GM19099 (cell line): ENCODE measurements around the gene GALNT7.

Experiments used
- POLR2A ChIP-seq: IDR thresholded peaks from 3 replicates; pipeline ENCODE4 v1.6.1; 2011; ENCODE audit warnings: low read depth; ENCODE audit not compliant: insufficient read length; ENCODE audit errors: extremely low read depth

The GALNT7 gene

GRCh38 chr4:173261052-173261451 lies 92.4 kb downstream of the GALNT7 start:
- no peak for TF ChIP-seq POLR2A

GRCh38 chr4:173262375-173262774 lies 93.8 kb downstream of the GALNT7 start:
- no peak for TF ChIP-seq POLR2A

GRCh38 chr4:173264245-173264644 lies 95.6 kb downstream of the GALNT7 start:
- TF ChIP-seq POLR2A, result no peak

DNA sequence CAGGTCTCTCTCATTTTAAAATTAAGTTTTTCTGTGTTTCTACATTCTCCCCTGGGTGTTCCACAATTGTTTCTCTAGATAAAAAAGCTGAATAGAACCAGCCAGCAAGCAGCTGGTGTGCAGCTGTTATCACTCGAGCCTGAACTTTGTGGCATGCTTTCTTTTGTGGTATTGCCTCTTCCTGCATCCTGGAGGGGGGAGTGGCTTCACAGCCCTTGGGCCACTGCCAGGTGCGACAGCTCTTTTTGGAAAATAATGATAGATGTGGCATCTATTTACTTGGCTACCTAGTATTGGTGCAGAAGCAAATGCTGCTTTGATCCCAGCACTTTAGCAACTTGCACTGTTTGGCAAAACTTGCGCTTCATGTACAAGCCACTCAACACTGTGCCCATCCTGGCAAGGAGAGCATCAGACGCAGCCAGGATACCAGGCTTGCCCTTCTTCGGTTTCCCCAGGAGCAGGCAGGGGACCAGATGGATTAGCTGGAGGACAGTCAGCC lies 96.1 kb downstream of the GALNT7 start:
- TF ChIP-seq POLR2A, result no peak

- TF ChIP-seq POLR2A, result no peak
These were observed 97.1 kb downstream of the GALNT7 start for GRCh38 chr4:173265751-173266150.

- no peak for TF ChIP-seq POLR2A
These were observed 99.1 kb downstream of the GALNT7 start for GRCh38 chr4:173267711-173268110.

DNA sequence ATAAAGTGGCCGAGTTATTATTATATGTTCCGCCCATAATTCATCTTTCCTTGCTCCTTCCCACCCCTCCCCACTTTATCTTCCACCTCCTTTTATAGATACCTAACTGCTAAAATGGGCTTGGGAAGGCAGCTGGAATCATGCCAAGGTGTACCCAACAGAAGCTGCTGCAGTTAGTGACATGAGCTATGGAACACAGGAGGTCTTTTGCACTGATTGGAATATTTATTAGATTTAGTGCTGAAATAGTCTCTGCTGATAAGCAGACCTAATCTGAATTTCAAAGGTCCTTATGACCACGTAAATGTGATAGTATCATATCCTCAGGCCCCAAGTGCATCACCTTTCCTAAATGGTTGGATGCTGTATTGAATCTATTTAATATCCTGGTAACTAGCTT lies 100.7 kb downstream of the GALNT7 start:
- no peak for TF ChIP-seq POLR2A

GRCh38 chr4:173270312-173271027 lies 101.9 kb downstream of the GALNT7 start:
- TF ChIP-seq POLR2A, result no peak

DNA sequence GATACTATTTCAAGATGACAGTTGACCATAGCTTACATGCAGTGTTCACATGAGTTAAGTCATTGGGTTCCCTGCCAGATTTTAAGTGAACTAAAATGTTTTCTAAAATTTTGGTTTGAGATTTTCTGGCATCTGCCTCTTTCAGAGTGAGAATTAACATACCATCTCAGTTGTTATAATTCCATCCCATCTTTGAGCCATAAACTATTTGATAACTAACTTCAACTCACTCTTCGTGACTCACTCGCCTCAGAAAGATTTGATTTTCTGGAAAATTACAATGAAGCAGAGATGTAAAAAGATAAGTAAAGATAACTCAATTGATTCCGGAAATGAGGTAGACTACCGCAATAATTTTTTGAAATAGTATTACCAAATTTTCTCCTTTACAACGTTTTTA lies 103.7 kb downstream of the GALNT7 start:
- TF ChIP-seq POLR2A, result no peak

- TF ChIP-seq POLR2A, result no peak
These were observed 104.4 kb downstream of the GALNT7 start for GRCh38 chr4:173272996-173273395.

GRCh38 chr4:173273941-173274340 lies 105.3 kb downstream of the GALNT7 start:
- TF ChIP-seq POLR2A, result no peak

GRCh38 chr4:173274744-173275143 lies 106.1 kb downstream of the GALNT7 start:
- no peak for TF ChIP-seq POLR2A

- TF ChIP-seq POLR2A, result no peak
These were observed 106.5 kb downstream of the GALNT7 start for GRCh38 chr4:173275150-173275549.

GRCh38 chr4:173277340-173277739 lies 108.7 kb downstream of the GALNT7 start:
- TF ChIP-seq POLR2A, result no peak

DNA sequence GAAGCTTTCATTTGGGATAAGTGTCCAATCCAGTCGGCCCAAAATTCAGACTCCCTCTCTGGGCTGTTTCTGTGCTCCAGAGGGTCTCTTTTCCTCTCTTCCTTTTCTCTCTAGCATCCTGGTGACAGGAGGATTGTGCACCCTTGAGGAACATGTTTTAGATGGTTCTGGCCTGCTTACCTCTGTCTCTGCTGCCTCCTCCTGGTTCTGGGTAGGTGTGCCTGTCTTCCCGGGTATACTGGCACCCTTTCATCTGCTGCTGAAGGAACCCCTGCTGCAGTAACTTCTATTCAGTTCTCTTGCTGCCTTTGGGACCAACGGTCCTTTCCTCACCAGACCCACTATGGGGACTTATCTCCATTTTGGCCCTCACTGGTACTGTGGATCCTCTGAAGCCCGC lies 112.4 kb downstream of the GALNT7 start:
- TF ChIP-seq POLR2A, result no peak

DNA sequence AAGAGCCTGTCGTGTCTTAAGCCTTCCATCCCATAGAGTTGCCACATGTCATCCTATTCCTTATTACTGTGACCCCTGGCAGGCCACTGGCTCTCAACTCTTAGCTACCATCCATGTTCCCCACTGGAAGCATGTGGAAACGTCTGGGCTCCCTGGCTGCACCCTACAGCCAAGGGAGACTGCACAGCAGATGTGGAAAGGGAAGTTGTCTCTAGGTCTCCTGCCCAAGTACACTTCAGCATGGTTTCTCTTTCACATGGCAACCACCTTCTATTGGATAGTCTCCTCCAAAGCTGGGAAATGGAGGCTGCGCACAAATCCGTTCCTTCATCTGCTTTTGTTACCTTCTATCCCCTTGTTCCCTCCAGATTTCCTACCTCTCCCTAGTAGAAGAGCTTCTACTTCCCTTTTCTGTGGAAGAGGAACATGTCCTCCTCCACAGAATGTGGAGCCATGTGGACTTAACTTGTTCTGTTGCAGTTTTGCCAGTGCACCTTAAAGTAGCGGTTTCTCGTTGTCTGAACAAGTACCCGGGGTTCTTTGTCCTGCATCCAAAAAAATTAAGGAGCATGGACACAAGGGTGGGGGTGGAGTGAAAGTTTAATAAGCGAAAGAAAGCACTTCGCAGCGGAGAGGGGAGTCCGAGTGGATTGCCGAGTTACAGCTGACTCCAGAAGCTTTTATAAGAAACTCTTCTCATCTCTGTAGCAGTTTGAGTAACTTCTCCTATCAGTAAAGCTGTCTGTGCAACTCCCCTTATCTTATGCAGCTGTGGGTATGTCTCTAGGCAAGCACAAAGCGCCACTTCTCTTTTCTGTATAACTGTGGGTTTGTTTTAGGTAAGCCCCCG lies 113.0 kb downstream of the GALNT7 start:
- no peak for TF ChIP-seq POLR2A
